Sigmoid colon (tissue), 4 donors: ENCODE measurements around the gene FRY.

Source experiments
- CTCF ChIP-seq, 4 experiments: fragments of 450-650 bp in 3 of 4; fragments of 200-600 bp in 1 of 4; IDR thresholded peaks; one replicate each; pipeline ENCODE4 v1.5.1; 2016 to 2019; ENCODE audit warnings: antibody characterized with exemption in 4 of 4, mild to moderate bottlenecking in 3 of 4, moderate library complexity in 2 of 4
- POLR2A ChIP-seq, 2 donors: fragments of 450-650 bp; IDR thresholded peaks; one replicate each; pipeline ENCODE4 v1.6.1; 2016; ENCODE audit warnings: antibody characterized with exemption in 2 of 2, mild to moderate bottlenecking in 2 of 2, moderate library complexity in 2 of 2
- POLR2AphosphoS5 ChIP-seq, 4 donors: sonication (generic); formaldehyde crosslinking; IDR thresholded peaks; one replicate each; pipeline ENCODE4 v1.6.1; 2017; ENCODE audit warnings: antibody characterized with exemption in 4 of 4

- TF ChIP-seq CTCF (IDR thresholded peaks at IDR 0.05) (no peak), POLR2A (IDR thresholded peaks at IDR 0.05) (no peak), POLR2AphosphoS5 (IDR thresholded peaks at IDR 0.05) (peak in 1 of 4 donors; percentile 16)
Measured at GRCh38 chr13:32047088-32047487, 15.5 kb downstream of the FRY start.
